Measurements from ENCODE around the gene SMIM27. TPM values are rescaled to one million over a fixed set of nuclear protein-coding genes. Genes with fewer than 3 reads are reported as not detected.
"Not testable (repeated sequence)": the region's sequence is repeated elsewhere in the genome, so short reads cannot be mapped to it uniquely, and the experiment has no call there.

SMIM27 gene
- total RNA-seq, 2 donors from 2014 or later, result 14.0 to 18.4 TPM

DNA sequence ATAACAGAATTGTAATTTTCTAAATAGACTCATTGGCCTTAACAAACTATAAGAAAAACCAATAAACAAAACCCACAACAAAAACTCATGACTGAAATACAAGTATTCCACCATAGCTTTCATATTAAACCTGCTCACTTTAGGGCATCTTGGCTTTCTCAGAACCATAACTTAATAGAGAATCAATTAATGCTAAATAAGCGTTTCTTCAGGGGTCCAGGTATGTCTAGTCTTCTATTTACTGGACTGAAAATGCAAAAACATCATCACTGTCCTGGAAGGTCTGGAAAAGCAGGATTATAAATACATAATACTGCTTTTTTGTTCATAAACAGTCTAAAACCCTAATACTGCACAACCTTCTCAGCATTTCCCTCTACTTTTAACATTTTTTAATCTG lies 6.2 kb upstream of the SMIM27 start:
- peaks cover 63% of the 10 kb centered on the region for H3K36me3 Mint-ChIP-seq (ENCODE audit: low read depth)
- no peak overlapping the region for H3K9ac ChIP-seq (ENCODE audit: extremely low read depth, low read length, poor library complexity, severe bottlenecking)
- no peak for DNase-seq
- peaks cover 66% of the 10 kb centered on the region for H3K36me3 ChIP-seq (ENCODE audit: control insufficient read depth, insufficient read depth, low read length)
- H3K9me3 ChIP-seq (ENCODE audit: control insufficient read depth, low read length), result peaks cover 5% of the 10 kb centered on the region
- no peak overlapping the region for H3K27ac Mint-ChIP-seq
- peaks cover 7% of the 10 kb centered on the region for H3K4me1 Mint-ChIP-seq
- no peak overlapping the region for H3K4me3 ChIP-seq (ENCODE audit: low read length)
- H3K27ac ChIP-seq (ENCODE audit: low read depth, low read length), result no peak overlapping the region
- WGBS, 2 experiments (ENCODE audit: insufficient coverage in 1 of 2, insufficient read length in 1 of 2), result 94% methylated on average over 1 of the region's 1 CpG; no CpG with 5 or more reads in 1 of the 2 experiments
- no peaks in the 10 kb centered on the region for H3K4me1 ChIP-seq (ENCODE audit: control insufficient read depth, insufficient read depth, low read length)
- no peaks in the 10 kb centered on the region for H3K9me3 Mint-ChIP-seq
- TF ChIP-seq CTCF (conservative IDR thresholded peaks at IDR 0.05), result no peak
- H3K27me3 Mint-ChIP-seq (ENCODE audit: insufficient read depth), result no peaks in the 10 kb centered on the region
- H3K27me3 ChIP-seq (ENCODE audit: control insufficient read depth, insufficient read depth, low read length, poor library complexity, severe bottlenecking), result no peaks in the 10 kb centered on the region
- no peak overlapping the region for H3K4me3 Mint-ChIP-seq

DNA sequence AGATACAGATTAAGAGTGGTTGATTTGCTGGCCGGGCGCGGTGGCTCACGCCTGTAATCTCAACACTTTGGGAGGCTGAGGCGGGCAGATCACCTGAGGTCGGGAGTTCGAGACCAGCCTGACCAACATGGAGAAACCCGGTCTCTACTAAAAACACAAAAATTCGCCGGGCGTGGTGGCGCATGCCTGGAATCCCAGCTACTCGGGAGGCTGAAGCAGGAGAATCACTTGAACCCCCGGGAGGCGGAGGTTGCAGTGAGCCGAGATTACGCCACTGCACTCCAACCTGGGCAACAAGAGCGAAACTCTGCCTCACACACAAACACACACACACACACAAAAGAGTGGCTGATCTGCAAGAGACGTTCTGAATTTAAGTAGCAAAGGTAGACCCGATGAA lies 3.9 kb upstream of the SMIM27 start:
- H3K4me3 Mint-ChIP-seq; H3K27ac Mint-ChIP-seq; DNase-seq; H3K4me1 Mint-ChIP-seq; H3K9me3 Mint-ChIP-seq; H3K27me3 ChIP-seq (ENCODE audit: control insufficient read depth, insufficient read depth, low read length, poor library complexity, severe bottlenecking); H3K9me3 ChIP-seq (ENCODE audit: control insufficient read depth, low read length); H3K4me1 ChIP-seq (ENCODE audit: control insufficient read depth, insufficient read depth, low read length); H3K9ac ChIP-seq (ENCODE audit: extremely low read depth, low read length, poor library complexity, severe bottlenecking); H3K27me3 Mint-ChIP-seq (ENCODE audit: insufficient read depth); H3K27ac ChIP-seq (ENCODE audit: low read depth, low read length): not testable (repeated sequence)
- H3K36me3 Mint-ChIP-seq (ENCODE audit: low read depth), result peaks cover 46% of the 10 kb centered on the region
- H3K36me3 ChIP-seq (ENCODE audit: control insufficient read depth, insufficient read depth, low read length), result peaks cover 43% of the 10 kb centered on the region
- WGBS, 2 experiments (ENCODE audit: insufficient coverage in 1 of 2, insufficient read length in 1 of 2), result 95 to 97% methylated on average over 17 to 20 of the region's 20 CpGs
- H3K4me3 ChIP-seq (ENCODE audit: low read length), result peak overlapping the region; percentile 91

- Mint-ChIP-seq H3K36me3 (ENCODE audit: low read depth) (peaks cover 38% of the 10 kb centered on the region), H3K4me3 (peak overlapping the region; percentile 91), H3K9me3 (no peaks in the 10 kb centered on the region), H3K4me1 (peaks cover 7% of the 10 kb centered on the region), H3K27me3 (ENCODE audit: insufficient read depth) (no peaks in the 10 kb centered on the region), H3K27ac (peak overlapping the region; percentile 92)
- Histone ChIP-seq H3K4me1 (ENCODE audit: control insufficient read depth, insufficient read depth, low read length) (no peaks in the 10 kb centered on the region), H3K9ac (ENCODE audit: extremely low read depth, low read length, poor library complexity, severe bottlenecking) (peak overlapping the region; percentile 89), H3K27ac (ENCODE audit: low read depth, low read length) (peak overlapping the region; percentile 89), H3K36me3 (ENCODE audit: control insufficient read depth, insufficient read depth, low read length) (peaks cover 37% of the 10 kb centered on the region), H3K4me3 (ENCODE audit: low read length) (peak overlapping the region; percentile 91), H3K27me3 (ENCODE audit: control insufficient read depth, insufficient read depth, low read length, poor library complexity, severe bottlenecking) (no peaks in the 10 kb centered on the region), H3K9me3 (ENCODE audit: control insufficient read depth, low read length) (peaks cover 5% of the 10 kb centered on the region)
- 2 to 3% methylated on average over 3 to 10 of the region's 10 CpGs for whole genome bisulfite sequencing, 2 experiments (ENCODE audit: insufficient coverage in 1 of 2, insufficient read length in 1 of 2)
- TF ChIP-seq CTCF (conservative IDR thresholded peaks at IDR 0.05), result peak; percentile 42
- DNase-seq, result peak; percentile 59
These were observed 2.0 kb upstream of the SMIM27 start for GRCh38 chr9:32550150-32550561.
